Stimulated activated CD4-positive, alpha-beta T cell treated with anti-CD3 and anti-CD28 coated beads, Interleukin-15, amount 100 ng/mL, for 48 hours (primary cell): ENCODE data around the gene PPM1E.
"Not testable (repeated sequence)": the region's sequence is repeated elsewhere in the genome, so short reads cannot be mapped to it uniquely, and the experiment has no call there.

Experiments
- DNase-seq, 2 donors: peaks; one replicate each; pipeline ENCODE4 v3.0.0-alpha.2; 2020; ENCODE audit warnings: low read depth in 2 of 2

PPM1E gene

DNA sequence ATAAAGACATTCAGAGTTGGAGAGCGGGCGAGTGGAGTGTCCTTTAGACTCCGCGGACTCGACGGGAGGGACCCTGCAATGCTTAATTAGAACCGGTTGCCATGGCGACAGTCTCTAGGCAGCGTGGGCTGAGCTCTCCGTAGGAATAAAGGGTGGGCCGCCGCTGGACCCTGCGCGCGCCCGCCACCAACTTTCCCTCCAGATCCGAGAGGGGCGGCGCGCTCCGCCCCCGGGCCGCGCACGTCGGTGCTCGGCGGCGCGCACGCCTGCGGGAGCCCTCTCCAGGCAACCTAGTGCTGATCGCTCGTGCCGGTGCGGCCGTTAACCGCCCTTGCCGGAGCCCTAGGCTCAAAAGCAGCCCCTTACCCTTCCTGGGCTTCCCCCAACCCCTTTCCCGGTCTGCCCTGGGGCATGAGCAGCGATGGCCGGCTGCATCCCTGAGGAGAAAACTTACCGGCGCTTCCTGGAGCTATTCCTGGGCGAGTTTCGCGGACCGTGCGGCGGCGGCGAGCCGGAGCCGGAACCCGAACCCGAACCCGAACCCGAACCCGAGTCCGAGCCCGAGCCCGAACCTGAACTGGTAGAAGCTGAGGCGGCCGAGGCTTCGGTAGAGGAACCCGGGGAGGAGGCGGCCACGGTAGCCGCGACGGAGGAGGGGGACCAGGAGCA, at the start of gene PPM1E:
PPM1E (plus strand) TSS at position 278 of the 669 bp plus-strand sequence.
- peak in 1 of 2 donors; percentile 39 for DNase-seq

DNA sequence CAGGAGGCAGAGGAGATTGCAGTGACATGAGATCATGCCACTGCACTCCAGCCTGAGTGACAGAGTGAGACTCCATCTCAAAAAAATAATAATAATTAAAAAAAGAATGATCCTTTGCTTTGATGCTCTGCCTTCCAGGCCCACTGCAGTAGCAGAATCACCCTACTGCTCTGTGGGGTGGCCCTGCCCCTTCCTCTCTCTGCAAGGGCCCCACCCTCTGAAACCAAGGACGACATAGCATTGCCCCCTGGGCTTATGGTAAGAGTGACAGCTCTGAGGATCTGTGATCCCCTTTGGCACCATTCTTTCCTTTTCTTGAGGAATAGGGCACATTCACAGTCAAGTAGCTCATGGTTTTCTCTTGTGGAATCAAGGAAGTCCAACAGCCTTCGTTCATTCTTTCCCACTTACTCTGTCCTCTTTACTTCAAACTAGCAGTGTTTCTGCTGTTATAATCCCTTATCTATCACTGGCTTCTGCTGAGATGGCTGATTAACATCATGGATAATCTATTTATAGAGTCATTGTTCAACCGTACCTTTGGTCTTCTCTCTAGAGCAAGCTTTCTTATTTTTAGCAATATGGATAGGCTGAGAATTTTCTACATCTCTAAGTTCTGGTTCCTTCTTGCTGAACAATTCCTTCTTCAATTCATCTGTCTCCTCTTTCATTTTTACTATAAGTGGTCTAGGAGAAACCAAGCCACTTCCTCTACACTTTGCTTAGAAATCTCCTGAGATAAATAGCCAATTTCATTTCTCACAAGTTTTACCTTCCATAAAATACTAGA, 49.1 kb upstream of the PPM1E start:
- DNase-seq: no peak

DNA sequence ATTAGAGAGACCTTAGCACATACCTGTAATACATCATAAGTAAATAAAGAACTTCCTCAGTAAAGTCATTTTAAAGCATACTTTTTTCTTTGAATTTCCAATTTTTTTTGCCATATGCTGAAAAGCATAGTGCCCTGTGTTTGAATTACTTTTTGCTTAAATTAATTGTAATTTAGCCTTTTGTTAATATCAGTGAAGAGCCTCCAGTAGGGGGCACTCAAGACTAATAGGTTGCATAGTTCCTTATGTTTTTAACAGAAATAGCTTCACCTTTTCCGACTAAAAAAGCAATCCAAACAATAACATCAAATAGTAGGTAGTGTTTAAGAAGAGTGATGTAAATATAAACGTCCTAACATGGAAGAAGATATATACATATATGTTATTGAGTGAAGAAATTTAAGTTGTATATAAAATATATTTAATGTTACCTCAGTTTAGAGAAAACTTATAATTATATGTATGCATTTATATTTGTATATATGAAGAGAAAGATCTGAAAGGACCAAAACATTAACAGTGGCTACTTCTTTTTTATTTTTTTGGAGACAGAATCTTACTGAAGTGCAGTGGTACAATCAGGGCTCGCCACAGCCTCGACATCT, 44.6 kb upstream of the PPM1E start:
- DNase-seq: peak in 1 of 2 donors; percentile 26

DNA sequence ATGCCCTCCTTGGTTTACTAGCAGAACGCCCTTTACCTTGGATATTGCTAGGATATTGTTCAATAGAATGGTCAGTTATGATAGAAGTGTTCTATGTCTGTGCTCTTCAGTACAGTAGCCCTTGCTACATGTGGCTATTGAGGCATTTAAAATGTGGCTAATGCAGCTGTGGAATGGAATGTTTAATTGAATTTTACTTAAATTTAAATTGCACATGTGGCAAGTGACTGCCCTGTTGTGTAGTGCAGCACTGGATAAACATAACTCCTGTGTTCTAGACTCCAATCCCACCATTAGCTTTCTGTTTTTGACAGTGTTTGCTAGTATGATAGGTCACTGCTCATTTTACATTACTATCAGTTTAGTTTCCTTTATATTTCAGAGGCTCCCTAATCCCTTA, 33.4 kb upstream of the PPM1E start:
- no peak for DNase-seq

DNA sequence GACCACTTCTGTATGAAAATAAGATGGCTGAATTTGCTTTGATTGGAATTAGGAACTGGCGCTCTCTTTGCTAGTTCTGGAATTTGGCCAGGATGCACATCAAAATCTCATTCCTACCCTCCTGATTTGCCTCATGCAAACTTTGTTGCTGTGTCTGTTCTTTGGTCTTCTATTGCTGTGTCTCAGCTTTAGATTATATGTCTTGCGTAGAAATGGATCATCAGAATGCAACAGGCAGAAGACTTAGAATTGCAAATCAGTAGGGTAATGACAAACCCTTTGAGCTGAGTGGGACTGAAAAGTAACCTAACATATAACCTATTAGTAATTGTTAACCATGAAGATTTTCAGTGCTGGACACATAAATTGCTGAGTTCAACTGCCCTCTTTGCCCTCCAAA, 33.0 kb upstream of the PPM1E start:
- DNase-seq: no peak

DNA sequence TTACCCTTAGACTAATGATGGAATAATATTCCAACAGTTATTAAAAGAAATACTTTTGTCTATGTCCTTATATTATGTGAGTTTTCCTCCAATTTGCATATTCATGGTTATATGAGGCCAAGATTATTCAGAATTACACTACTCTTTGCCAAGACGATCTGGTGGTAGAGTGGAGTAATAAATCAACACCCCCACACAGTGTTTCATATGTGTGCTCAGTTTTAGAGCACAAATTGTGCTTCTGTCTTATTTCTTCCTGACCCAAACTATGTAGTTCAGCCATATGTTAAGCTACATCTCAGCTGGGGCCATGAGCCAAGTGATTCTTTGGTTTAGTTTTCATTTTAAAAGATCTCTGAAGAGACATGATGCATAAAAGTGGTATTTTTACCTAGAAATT, 26.9 kb upstream of the PPM1E start:
- DNase-seq: no peak

DNA sequence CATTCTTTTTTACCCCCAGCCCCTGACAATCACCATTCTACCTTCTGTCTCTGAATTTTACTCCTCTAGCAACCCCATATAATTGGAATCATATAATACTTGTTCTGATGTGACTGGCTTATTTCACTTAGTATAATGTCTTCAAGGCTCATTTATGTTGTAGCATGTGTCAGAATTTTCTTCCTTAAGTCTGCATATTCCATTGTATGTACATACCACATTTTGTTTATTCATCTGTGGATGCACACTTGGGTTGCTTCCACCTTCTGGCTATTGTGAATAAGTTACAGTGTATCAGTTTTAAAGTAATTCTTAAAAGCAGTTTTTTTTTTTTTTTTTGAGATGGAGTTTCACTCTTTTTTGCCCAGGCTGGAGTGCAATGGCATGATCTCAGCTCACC, 24.7 kb upstream of the PPM1E start:
- no peak for DNase-seq

DNA sequence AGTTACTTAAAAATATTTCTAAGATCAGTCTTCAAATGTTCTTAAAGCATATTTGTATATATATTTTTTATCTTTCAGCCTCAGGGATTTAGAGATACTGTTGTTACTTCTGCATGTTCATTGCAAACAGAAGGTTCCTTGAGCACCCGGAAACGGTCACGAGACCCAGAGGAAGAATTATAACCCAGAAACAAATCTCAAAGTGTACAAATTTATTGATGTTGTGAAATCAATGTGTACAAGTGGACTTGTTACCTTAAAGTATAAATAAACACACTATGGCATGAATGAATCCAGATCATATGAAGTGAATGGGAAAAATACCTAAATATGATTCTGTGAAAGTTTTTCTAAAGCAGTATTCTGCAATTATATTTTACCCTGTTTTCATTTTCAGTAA, 21.6 kb upstream of the PPM1E start:
- DNase-seq: no peak

DNA sequence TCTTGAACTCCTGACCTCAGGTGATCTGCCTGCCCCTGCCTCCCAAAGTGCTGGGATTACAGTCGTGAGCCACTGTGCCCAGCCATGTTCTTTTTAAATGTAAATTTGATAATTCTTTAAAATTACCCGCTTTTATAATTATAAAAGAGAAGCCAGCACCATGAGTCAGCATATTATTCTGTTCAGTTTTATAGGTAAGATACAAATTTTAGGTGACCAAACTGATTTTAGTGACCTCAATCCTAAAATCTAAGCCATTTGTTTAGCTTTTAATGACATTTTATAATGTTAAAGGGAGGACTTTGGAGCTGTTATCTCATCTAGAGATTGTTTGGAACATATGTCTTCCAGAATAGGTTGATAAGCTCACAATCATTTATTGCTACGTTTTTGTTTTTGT, 20.8 kb upstream of the PPM1E start:
- no peak for DNase-seq

DNA sequence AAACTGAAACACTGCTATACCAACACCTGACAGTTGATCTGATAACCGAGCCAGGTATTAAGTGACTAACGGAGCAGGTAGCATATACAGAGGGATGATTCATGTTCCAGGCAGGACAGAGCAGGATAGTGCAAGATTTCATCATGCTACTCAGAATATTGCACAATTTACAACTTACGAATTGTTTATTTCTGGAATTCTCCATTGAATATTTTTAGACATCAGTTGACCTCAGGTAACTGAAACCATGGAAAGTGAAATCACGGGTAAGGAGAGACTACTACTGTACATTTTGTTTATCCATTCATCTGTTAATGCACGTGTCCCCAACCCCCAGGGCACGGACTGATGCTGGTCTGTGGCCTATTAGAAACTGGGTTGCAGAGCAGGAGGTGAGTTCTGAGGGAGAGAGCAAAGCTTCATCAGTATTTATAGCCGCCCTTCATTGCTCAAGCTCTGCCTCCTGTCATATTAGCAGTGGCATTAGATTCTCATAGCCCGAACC, 14.5 kb upstream of the PPM1E start:
- no peak for DNase-seq

DNA sequence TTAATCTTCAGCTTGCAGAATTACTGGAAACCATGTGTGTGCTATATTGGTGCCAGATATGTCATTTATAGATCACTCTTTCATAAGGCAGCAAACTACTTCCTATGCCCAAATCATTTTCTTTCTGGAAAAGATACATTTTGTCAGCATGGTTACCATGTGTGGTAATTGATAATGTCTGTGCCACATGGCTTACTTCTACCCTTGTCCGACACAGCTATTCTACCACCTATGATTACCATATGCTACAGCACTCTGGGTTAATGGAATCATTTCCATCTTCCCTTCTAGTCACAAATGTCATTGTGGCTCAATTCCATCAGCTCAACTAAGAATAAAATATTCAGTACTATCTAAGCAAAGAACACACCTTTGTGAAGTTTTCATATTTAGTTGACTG, 8.0 kb upstream of the PPM1E start:
- no peak for DNase-seq

DNA sequence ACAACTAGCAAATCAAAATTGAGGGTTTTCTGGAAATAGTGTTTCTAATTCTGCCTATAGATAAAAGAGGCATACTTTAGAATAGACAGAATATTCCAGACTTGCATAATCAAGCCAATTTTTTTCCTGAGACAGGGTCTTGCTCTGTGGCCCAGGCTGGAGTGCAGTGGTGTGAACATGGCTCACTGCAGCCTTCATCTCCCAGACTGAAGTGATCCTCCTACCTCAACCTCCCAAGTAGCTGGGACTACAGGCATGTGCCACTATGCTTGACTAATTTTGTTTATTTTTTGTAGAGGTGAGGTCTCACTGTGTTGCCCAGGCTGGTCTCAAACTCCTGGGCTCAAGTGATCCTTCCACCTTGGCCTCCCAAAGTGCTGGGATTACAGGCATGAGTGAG, 6.0 kb upstream of the PPM1E start:
- not testable (repeated sequence) for DNase-seq

DNA sequence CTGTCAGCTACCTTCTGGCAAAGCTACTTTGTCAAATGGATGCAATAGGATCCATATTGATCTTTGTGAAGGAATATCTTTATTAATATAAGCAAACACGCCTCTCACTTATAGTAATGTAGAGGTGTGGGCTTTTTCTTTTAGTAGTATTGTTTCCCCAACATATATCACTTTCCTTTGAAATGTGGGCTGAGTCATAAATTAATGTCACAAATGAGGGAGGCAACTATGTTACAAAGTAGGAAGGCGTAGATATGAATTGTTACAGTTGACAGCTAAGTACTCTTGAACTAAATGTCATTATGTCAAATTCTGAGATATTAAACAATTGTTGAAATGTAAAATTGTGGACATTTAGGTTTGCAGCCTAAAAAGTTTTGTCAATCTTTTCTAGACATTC, 2.6 kb upstream of the PPM1E start:
- no peak for DNase-seq

DNA sequence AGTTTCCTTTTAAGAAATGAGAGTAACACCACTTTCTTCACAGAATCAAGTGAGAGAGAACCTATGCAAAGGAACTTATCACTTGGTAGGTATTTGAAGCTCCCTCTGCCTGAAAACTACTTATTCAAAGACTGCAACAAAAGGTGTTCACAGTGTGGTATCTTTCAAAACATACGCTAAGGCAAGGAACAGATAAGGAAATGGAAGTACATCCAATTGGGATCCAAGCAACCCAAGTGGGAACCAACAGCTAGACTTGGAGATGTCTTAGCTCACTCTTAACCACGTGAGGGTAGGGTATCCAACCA, 431 bp upstream of the PPM1E start:
- no peak for DNase-seq

DNA sequence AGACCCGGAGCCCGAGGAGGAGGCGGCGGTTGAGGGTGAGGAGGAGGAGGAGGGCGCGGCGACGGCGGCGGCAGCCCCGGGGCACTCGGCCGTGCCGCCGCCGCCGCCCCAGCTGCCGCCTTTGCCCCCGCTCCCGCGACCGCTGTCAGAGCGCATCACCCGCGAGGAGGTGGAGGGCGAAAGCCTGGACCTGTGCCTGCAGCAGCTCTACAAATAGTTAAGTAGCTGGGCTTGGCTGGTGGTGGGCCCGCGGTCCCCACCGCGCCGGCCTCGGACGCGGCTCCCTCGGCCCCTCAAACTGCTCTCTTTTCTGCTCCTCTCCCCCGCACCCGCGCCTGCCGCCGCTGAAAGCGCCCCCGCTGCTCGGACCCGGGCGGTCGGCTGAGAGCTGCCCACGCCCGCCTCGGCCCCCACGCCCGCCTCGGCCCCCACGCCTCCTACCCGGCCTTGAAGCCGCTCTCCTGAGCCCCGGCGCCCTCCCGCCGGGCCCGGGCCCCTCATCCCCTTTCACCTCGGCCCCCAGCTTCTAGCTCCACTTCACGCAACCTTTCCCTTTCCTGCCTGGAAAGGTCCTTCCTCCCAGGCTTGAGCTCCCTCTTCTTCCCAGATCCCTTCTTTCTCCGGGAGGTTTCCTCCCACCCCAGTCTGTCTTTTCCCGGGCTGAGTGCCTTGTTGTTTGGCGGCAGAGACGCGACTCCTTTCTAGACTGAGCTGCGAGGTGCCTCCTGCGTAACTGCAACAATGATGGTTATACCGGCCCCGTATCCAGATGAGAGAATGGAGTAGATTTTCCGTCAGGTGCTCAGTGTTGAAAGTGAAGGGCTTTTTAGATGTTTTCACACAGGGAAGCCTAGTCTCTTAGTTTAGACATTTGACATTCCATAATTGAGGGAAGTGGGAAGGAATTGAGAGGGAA, 850 bp downstream of the PPM1E start:
- DNase-seq: no peak

DNA sequence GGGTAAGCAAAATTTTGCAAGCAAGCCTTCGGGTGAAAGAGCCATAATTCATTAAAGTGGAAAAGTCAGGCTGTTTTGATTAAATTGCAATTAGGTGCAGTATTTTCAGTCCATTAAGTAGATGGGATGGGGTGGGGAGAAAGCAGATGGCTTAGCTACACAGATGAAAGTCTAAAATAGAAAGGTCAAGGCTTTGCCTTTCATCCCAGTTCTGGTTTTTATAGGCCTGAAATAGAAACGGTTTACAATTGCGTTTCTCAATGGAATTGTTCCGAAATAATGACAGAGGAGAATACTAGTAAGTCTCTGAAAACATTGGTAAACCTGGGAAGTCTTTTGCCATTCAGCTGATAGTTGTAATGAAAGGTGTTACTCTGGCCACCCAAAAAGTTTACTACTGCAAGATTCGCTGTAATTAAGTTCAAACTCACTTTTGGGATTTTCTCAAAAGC, 1.5 kb downstream of the PPM1E start:
- DNase-seq: no peak

DNA sequence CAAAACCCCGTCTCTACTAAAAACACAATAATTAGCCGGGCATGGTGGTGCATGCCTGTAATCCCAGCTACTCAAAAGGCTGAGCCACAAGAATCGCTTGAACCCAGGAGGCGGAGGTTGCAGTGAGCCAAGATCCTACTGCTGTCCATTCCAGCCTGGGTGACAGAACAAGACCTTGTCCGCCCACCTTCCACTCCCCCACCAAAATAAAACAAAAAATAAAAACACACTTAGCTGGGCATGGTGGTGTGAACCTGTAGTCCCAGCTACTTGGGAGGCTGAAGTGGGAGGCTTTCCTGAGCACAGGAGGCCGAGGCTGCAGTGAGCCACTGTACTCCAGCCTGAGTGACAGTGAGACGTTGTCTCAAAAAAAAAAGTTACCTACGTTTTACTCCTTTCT, 3.2 kb downstream of the PPM1E start:
- no peak for DNase-seq

DNA sequence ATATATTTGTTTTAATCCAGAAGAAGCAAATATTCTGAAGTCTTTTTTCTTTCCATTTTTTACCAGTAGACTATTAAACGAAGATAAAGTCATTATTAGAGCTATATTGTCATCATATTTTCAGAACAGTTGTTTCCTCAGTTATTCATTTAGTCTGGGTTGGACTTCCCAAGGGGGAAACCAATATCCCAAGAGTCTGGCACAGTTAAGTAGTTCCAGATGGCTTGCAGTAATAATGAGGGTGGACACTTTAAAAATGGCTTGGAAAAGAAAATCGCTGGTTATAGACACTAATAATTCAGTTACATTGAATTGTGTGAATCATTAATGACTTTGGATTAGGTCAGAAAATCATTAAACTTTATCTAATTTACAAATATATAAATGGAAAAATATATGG, 3.9 kb downstream of the PPM1E start:
- no peak for DNase-seq

DNA sequence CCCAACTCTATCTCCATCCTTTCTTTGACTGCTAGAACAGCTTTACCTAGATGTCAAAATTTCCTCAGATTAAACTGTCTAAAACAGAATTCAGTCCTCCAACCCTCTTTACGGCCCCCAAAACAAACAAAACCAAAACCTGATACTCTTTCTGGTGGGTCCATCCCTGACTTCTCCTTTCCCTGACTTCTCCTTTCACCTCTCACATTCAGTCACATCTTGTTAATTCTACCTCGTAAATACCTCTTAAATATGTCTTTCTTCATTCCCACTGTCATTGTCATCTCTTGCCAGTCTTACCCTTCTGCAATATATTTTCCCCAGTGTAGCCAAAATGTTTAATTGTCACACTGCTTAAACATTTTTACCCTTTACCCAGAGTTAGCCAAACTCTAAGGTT, 4.6 kb downstream of the PPM1E start:
- no peak for DNase-seq

DNA sequence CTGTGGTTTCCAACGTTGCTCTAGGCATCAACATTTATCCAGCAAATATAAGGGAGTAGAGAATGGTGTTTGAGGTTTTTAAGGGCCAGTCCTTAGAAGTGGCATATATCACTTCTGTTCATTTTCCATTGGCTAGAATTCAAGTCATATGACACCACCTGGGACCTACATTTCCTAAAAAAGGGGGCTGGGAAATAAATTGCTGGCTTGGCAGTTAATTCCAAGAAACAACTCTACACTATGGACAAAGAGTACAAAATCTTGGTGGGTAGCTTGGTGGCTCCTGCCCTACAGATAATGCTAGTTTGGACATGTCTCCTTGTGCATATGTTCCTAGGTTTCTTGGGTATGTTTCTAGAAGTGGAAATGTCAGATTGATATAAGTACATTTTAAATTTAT, 7.6 kb downstream of the PPM1E start:
- DNase-seq: no peak

DNA sequence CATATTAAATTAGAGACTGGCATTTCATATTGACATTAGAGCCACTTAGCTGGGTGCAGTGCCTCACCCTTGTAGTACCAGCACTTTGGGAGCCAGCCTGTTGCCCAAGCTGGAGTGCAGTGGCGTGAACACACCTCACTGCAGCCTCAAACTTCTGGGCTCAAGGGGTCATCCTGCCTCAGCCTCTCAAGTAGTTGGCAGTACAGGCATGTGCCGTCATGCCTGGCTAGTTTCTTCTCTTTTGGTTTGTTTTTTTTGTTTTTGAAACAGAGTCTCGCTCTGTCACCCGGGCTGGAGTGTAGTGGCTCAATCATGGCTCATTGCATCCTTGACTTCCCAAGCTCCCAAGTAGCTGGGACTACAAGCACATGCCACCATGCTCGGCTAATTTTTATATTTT, 8.7 kb downstream of the PPM1E start:
- DNase-seq: no peak

DNA sequence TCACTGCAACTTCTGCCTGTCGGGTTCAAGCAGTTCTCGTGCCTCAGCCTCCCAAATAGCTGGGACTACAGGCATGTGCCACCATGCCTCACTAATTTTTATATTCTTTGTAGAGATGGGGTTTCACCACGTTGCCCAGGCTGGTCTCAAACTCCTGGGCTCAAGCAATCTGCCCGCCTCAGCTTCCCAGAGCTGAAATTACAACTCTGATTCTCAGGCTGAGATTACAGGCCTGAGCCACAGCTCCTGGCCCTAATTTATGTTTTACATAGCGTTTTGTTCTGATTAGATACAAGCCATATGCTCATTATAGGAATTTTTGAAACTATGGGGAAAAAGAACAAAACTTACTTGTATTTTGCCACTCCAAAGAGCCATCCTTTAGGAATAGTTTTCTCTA, 22.8 kb downstream of the PPM1E start:
- not testable (repeated sequence) for DNase-seq
